Measurements from ENCODE around the gene MAP1LC3B2. TPM values are rescaled to one million over a fixed set of nuclear protein-coding genes. Genes with fewer than 3 reads are reported as not detected.

Gene MAP1LC3B2
- total and polyA plus RNA-seq, 10 of the 15 experiments (the other 5 are each of a cell fraction or from before 2014, with no cell fraction given) = 0.23 to 2.7 (median 0.72) TPM; not detected in 3

- TF ChIP-seq MEF2A (IDR thresholded peaks at IDR 0.05; ENCODE audit: insufficient read depth, low read depth, low read length) = peak; percentile 92
- no peak for TF ChIP-seq SMAD5 (IDR thresholded peaks at IDR 0.05; ENCODE audit: low read depth)
- TF ChIP-seq KDM1A (IDR thresholded peaks at IDR 0.05; ENCODE audit: borderline replicate concordance) = no peak
- TF ChIP-seq YY1 (IDR thresholded peaks at IDR 0.05; ENCODE audit: low read depth, low read length) = no peak; the same call in 1 of the 2 replicates
- TF ChIP-seq TAF1 (IDR thresholded peaks at IDR 0.05; ENCODE audit: borderline replicate concordance, low read depth, low read length) = peak; percentile 12; the same call in 1 of the 2 replicates
- no peak for TF ChIP-seq SUZ12 (IDR thresholded peaks at IDR 0.05; ENCODE audit: unreplicated experiment)
- TF ChIP-seq SREBF2 (IDR thresholded peaks at IDR 0.05; ENCODE audit: low read length) = no peak
- peak; percentile 80 for TF ChIP-seq PBX3 (IDR thresholded peaks at IDR 0.05; ENCODE audit: insufficient replicate concordance, low read depth, low read length)
- TF ChIP-seq RAD51 (IDR thresholded peaks at IDR 0.05) = peak; percentile 69
- TF ChIP-seq RAD21 (IDR thresholded peaks at IDR 0.05; ENCODE audit: insufficient read depth, low read depth, low read length) = 0 out of 2 replicates have a peak, but pooled peaks have one; percentile 40
- peak; percentile 100 for TF ChIP-seq ZNF217 (IDR thresholded peaks at IDR 0.05)
- TF ChIP-seq ZBED1 (IDR thresholded peaks at IDR 0.05; ENCODE audit: borderline replicate concordance) = no peak
- peak; percentile 80 for TF ChIP-seq MTA2 (IDR thresholded peaks at IDR 0.05; ENCODE audit: low read depth)
- TF ChIP-seq NR2F1 (conservative IDR thresholded peaks at IDR 0.05) = peak; percentile 93
- peak; percentile 99; the same call in 1 of the 2 replicates for TF ChIP-seq NFIC (IDR thresholded peaks at IDR 0.05; ENCODE audit: low read depth, low read length)
- peak in 1 of 2 experiments; percentile 55; a peak in 2 of 4 replicates for TF ChIP-seq BHLHE40 (IDR thresholded peaks at IDR 0.05; ENCODE audit: borderline replicate concordance in 1 of 2, low read depth in 2 of 2, low read length in 1 of 2)
- TF ChIP-seq HSF1 (IDR thresholded peaks at IDR 0.05; ENCODE audit: low read depth, low read length) = no peak
- no peak for TF ChIP-seq RB1 (IDR thresholded peaks at IDR 0.05; ENCODE audit: borderline replicate concordance)
- TF ChIP-seq CEBPB (IDR thresholded peaks at IDR 0.05; ENCODE audit: borderline replicate concordance in 1 of 2, low read depth in 2 of 2, low read length in 2 of 2) = no peak
- TF ChIP-seq SMARCA5 (IDR thresholded peaks at IDR 0.05) = no peak
- TF ChIP-seq PAX5 (IDR thresholded peaks at IDR 0.05; ENCODE audit: borderline replicate concordance, low read depth, low read length) = peak; percentile 100
- no peak; the same call in 1 of the 2 replicates for TF ChIP-seq EED (IDR thresholded peaks at IDR 0.05; ENCODE audit: low read depth)
- TF ChIP-seq STAT3 (IDR thresholded peaks at IDR 0.05; ENCODE audit: low read depth, low read length) = no peak; the same call in 1 of the 2 replicates
- peak; percentile 41; the same call in 2 of the 3 replicates for TF ChIP-seq POU2F2 (IDR thresholded peaks at IDR 0.05; ENCODE audit: borderline replicate concordance, low read depth, low read length)
- no peak for TF ChIP-seq ZNF274 (IDR thresholded peaks at IDR 0.05; ENCODE audit: insufficient read depth, insufficient read length)
- peak; percentile 100 for TF ChIP-seq TCF3 (IDR thresholded peaks at IDR 0.05; ENCODE audit: borderline replicate concordance, insufficient read depth, low read depth, low read length)
- peak; percentile 79 for TF ChIP-seq DPF2 (IDR thresholded peaks at IDR 0.05)
- 0 out of 2 replicates have a peak, but pooled peaks have one; percentile 58 for TF ChIP-seq ZSCAN29 (IDR thresholded peaks at IDR 0.05)
Observed at GRCh38 chr12:116559162-116559935, at the start of gene MAP1LC3B2 (continued).
